KOPT-K1 (cell line): Measurements from ENCODE around the gene BHLHA9.

Experiments
- H3K27ac ChIP-seq: fragments of 200-600 bp; sonication (generic); 2 replicates; pipeline ENCODE4 v1.5.1; 2016; ENCODE audit warnings: antibody characterized with exemption, mild to moderate bottlenecking, low read depth, low read length; ENCODE audit not compliant: poor library complexity, severe bottlenecking
- H3K36me3 ChIP-seq: fragments of 200-600 bp; sonication (generic); 2 replicates; pipeline ENCODE4 v1.5.1; 2017; ENCODE audit warnings: antibody characterized with exemption, mild to moderate bottlenecking, low read length, moderate library complexity; ENCODE audit not compliant: insufficient read depth
- H3K9me3 ChIP-seq: fragments of 200-600 bp; sonication (generic); 2 replicates; pipeline ENCODE4 v1.5.1; 2017; ENCODE audit warnings: antibody characterized with exemption, low read length, mild to moderate bottlenecking; ENCODE audit not compliant: insufficient read depth, poor library complexity, severe bottlenecking

Gene BHLHA9

GRCh38 chr17:1273492-1274244 is 3.4 kb downstream of the BHLHA9 start:
- H3K9me3 ChIP-seq: no peaks in the 10 kb centered on the region
- peak overlapping the region; percentile 18 for H3K27ac ChIP-seq
- H3K36me3 ChIP-seq: no peaks in the 10 kb centered on the region

GRCh38 chr17:1274245-1274608 is 4.0 kb downstream of the BHLHA9 start:
- H3K9me3 ChIP-seq: no peaks in the 10 kb centered on the region
- no peaks in the 10 kb centered on the region for H3K36me3 ChIP-seq
- H3K27ac ChIP-seq: peak overlapping the region; percentile 18

GRCh38 chr17:1275205-1275961 is 5.1 kb downstream of the BHLHA9 start:
- Histone ChIP-seq H3K9me3 (no peaks in the 10 kb centered on the region), H3K27ac (no peak overlapping the region)

GRCh38 chr17:1275962-1276736 is 5.9 kb downstream of the BHLHA9 start:
- no peaks in the 10 kb centered on the region for H3K9me3 ChIP-seq
- no peak overlapping the region for H3K27ac ChIP-seq
- no peaks in the 10 kb centered on the region for H3K36me3 ChIP-seq

More at GRCh38 chr17:1275205-1275961, 5.1 kb downstream of the BHLHA9 start:
- H3K36me3 ChIP-seq: no peaks in the 10 kb centered on the region

- H3K27ac ChIP-seq: no peak overlapping the region
Observed at GRCh38 chr17:1280652-1281051, 10.4 kb downstream of the BHLHA9 start.

GRCh38 chr17:1286379-1287106 is 16.3 kb downstream of the BHLHA9 start:
- Histone ChIP-seq H3K27ac (no peak overlapping the region), H3K36me3 (no peaks in the 10 kb centered on the region), H3K9me3 (no peaks in the 10 kb centered on the region)

More at GRCh38 chr17:1280652-1281051, 10.4 kb downstream of the BHLHA9 start:
- H3K9me3 ChIP-seq: no peaks in the 10 kb centered on the region
- no peaks in the 10 kb centered on the region for H3K36me3 ChIP-seq

GRCh38 chr17:1289695-1290094 is 19.5 kb downstream of the BHLHA9 start:
- no peaks in the 10 kb centered on the region for H3K36me3 ChIP-seq
- H3K27ac ChIP-seq: no peak overlapping the region
- no peaks in the 10 kb centered on the region for H3K9me3 ChIP-seq

GRCh38 chr17:1290676-1291075 is 20.4 kb downstream of the BHLHA9 start:
- Histone ChIP-seq H3K9me3 (no peaks in the 10 kb centered on the region), H3K36me3 (no peaks in the 10 kb centered on the region), H3K27ac (no peak overlapping the region)

- Histone ChIP-seq H3K27ac (peak overlapping the region; percentile 79), H3K36me3 (no peaks in the 10 kb centered on the region), H3K9me3 (no peaks in the 10 kb centered on the region)
Observed at GRCh38 chr17:1294157-1294717, 24.0 kb downstream of the BHLHA9 start.

GRCh38 chr17:1298606-1299005 is 28.4 kb downstream of the BHLHA9 start:
- no peaks in the 10 kb centered on the region for H3K9me3 ChIP-seq
- H3K27ac ChIP-seq: peak overlapping the region; percentile 13
- no peaks in the 10 kb centered on the region for H3K36me3 ChIP-seq

- Histone ChIP-seq H3K36me3 (no peaks in the 10 kb centered on the region), H3K9me3 (no peaks in the 10 kb centered on the region), H3K27ac (no peak overlapping the region)
Observed at GRCh38 chr17:1299552-1300370, 29.5 kb downstream of the BHLHA9 start.

- no peaks in the 10 kb centered on the region for H3K36me3 ChIP-seq
- H3K27ac ChIP-seq: no peak overlapping the region
- no peaks in the 10 kb centered on the region for H3K9me3 ChIP-seq
Observed at GRCh38 chr17:1300371-1300905, 30.2 kb downstream of the BHLHA9 start.

- Histone ChIP-seq H3K27ac (no peak overlapping the region), H3K9me3 (no peaks in the 10 kb centered on the region), H3K36me3 (no peaks in the 10 kb centered on the region)
Observed at GRCh38 chr17:1301546-1301945, 31.3 kb downstream of the BHLHA9 start.
